Activated CD4-positive, alpha-beta T cell treated with anti-CD3 and anti-CD28 coated beads, Interleukin-2, Interleukin-6, amounts not matched to agents 100 ng/mL and 50 ng/mL, durations not matched to agents 16 hours and 8 hours (primary cell): Measurements from ENCODE around the gene PAFAH2.
"Not testable (repeated sequence)": the region's sequence is repeated elsewhere in the genome, so short reads cannot be mapped to it uniquely, and the experiment has no call there.

Experiments used
- DNase-seq: peaks from one replicate; pipeline ENCODE4 v3.0.0-alpha.2; 2020

PAFAH2 gene

DNA sequence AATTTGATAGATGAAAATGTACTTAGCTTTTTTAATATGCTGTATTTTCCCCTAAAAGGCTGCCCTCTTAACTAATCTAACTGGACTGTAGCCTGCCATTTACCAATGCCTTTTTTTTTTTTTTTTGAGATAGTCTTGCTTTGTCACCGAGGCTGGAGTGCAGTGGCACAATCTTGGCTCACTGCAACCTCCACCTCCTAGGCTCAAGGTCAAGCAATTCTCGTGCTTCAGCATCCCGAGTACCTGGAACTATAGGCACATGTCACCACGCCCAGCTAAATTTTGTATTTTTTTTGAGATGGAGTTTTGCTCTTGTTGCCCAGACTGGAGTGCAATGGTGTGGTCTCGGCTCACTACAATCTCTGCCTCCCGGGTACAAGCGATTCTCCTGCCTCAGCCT lies 18.7 kb downstream of the PAFAH2 start:
- no peak for DNase-seq

DNA sequence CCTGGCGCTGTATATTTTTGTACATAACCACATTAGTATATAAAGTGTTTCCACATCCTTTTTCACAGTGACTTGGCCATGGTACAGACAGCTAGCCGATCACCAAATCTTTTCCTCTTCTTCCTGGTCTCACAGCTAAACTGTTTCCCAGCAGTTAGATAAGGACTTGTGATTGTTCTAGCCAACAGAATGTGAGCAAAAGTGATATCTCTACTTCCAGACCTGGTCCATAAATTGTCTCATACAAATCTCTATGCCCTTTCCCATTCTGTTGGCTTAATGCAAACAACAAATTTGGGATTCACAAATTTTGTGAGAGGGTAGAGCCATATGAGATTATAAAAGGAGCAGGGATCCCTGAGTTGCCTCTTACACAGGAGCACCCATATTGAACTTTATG lies 19.5 kb downstream of the PAFAH2 start:
- DNase-seq: no peak

DNA sequence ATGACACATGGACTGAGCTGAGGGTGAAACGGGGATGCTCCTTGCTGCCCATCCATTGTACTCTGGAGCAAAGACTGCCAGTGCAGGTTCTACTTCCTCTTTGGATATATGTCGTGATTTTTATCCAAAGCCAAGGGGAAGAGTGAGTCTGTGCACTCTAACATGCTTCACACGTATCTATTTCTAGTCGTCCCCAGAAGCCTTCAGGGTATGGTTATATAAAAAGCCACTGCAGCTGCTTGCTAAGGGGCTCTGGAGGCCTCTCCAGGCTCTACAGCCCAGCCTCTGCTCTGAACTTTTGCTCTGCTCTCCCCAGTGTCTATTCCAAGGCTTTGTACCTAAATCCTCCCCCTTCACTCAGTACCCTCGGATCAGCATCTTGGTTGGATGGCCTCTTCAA lies 20.1 kb downstream of the PAFAH2 start:
- no peak for DNase-seq

DNA sequence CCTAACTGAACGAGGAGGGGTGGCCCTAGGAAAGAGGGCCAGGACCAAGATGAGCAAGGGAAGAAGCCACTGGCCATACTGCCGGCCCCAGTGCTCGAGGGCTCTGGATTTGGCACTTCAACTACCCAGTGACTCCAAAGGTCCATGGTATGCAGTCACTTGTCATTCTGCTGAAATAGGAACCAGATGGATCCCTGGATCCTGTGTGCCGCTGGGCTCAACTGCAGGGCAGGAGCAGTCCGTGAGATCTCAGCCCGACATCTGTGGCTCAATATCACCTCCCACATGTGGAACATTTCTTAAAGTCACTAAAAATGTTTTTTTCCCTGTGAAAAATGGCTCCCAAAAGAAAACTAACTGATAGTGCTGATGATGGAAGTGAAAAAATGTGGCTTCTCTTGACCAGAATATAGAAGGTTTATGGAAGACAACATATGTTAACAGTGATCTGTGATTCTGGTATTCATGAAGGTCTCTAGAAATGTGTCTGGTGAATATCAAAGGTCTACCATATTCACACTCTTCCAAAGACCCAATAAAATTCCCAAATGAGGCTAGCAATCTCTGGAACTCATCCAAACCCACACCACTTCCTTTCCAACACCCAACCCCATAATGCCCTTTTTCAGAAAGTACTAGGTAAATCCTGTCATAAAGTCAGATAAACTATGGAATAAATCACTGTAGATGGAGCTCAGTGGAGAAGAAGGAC lies 24.1 kb downstream of the PAFAH2 start:
- DNase-seq: no peak

DNA sequence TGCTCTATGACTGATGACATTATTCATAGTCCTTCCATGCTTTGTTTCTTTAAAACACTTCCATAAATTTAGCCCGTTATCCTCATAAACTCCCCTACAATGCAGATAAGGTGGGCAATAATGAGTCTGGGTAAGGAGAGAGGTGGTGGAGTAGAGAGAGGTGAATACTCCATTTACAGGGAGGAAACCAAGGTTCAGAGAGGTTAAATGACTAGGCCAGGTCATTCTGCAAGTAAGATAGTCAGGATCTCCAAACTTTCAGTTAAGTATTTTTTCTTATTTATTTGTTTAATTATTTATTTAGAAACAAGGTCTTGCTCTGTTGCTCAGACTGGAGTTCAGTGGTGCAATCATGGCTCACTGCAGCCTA lies 26.1 kb downstream of the PAFAH2 start:
- no peak for DNase-seq

DNA sequence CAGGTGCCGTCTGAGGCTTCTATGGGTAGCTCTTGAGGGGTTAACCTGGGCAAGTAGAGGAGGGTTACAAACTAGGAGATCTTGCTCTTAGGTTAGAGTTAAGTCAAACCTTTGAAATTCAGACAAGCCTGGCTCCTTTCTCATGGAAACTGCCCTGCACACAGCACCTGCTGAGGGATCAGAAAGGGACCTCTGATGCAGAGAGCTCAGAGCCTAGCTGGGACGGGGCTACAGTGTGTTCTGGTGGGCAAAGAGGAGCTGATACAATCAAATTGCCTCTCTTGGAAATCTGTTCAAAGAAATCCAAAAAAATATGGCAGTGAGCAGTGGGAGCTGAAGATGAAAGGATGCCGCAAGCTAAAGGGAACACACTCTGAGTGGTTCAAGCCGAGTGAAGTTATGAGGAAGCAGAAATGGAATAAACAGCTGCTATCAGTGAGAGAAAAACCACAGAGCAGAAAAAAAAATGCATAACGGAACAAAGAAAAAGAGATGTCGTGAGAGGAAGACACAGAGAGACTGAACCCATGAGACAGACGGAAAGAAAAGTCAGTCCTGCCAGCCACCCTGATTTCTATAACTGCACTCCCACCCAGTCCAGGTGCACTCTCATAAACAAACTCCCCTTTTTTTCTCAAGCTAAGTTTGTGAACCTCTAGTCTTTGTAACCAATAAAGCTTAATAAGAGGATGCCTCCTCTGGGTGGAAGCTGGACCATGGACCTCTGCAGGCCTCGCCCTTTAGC lies 26.6 kb downstream of the PAFAH2 start:
- peak; percentile 27 for DNase-seq

DNA sequence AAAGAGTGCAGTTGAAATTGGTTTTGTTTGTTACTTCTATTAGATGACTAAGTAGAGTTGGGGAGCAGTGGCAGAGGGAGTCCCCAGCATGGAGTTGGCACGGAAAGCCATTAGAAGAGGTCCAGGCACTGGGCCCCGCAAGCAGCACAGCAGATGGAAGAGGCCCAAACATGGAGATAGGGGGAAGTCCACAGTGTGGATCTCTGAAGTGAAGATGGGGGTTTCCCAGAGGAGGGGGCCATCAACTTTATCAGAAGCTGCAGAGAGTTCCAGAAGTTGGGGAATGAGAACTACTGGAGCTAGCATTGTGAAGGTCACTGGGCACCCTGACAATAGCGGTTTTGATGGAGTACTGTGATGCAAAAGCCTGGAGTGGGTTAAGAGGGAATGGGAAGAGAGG lies 30.6 kb downstream of the PAFAH2 start:
- DNase-seq: no peak

DNA sequence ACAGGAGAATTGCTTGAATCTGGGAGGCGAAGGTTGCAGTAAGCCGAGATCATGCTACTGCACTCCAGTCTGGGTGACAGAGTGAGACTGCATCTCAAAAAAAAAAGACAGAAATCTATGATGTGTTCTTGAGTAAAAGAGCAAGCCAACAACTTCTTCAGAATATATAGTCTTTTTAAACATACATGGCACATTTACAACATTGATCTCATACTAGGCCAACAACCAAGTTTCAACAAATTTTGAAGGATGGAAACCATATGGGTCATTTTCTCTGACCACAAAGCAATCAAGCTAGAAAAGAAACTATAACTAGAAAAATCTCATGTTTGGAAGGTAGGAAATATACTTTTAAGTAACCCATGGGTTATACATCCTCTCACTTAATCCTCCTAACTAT lies 38.3 kb downstream of the PAFAH2 start:
- DNase-seq: no peak

DNA sequence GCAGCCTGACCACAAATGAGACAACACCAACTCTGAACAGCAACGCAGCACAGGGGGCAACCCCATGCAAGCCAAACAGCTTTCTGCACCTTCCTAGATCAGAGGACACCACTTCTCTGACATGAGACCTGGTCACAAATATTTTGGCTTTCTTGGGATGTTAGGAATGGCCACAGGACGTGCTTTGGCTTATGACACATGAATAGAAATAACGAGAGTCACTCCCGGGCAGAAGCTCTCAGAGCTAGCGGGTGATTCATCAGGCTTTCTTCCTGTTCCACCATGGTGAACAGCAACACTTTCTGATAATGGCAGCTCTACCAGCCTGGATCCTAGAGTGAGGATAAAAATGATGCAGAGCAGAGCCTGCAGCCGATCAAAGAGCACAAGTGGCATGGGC lies 39.4 kb downstream of the PAFAH2 start:
- DNase-seq: no peak

DNA sequence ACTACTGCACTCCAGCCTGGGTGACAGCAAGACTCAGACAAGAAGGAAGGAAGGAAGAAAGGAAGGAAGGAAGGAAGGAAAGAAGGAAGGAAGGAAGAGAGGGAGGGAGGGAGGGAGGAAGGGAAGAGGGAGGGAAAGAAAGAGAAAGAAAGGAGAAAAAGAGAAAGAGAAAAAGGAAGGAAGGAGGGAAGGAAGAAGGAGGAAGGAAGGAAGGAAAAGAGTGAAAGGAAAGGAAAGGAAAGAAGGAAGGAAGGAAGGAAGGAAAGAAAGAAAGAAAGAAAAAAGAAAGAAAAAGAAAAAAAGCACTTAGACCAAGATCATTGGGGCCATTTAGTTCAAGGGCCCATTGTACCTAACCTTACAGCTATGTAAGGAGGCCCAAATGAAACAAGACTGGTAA lies 42.3 kb downstream of the PAFAH2 start:
- no peak for DNase-seq

DNA sequence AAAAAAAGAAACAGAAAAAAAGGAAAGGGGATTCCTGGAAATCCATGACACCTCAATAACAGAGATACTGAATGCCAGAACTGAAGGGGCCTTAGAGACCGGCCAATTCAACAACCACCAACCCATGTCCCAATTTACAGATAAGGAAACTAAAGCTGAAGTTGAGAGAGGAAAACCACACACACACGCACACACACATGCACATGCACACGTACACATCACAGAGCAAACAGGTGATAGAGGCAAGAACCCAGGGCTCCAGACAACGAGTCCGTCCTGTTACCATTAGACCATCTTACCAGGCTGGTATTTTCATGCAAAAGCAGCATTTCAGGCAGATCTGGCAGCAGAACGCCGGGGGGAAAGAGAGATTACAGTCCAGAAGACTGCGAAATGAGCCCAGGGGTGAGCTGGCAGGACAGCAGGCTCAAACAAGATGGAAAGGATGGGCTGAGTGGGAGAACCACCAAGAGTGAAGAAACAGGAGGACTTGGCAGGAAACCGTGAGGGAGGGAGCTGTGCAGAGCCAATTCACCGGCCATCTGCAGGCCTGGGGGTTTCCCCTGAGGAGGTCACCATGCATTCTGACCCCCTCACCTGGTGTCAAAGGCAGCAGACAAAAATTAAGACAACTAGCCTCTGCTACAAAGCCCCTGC lies 43.5 kb downstream of the PAFAH2 start:
- no peak for DNase-seq

DNA sequence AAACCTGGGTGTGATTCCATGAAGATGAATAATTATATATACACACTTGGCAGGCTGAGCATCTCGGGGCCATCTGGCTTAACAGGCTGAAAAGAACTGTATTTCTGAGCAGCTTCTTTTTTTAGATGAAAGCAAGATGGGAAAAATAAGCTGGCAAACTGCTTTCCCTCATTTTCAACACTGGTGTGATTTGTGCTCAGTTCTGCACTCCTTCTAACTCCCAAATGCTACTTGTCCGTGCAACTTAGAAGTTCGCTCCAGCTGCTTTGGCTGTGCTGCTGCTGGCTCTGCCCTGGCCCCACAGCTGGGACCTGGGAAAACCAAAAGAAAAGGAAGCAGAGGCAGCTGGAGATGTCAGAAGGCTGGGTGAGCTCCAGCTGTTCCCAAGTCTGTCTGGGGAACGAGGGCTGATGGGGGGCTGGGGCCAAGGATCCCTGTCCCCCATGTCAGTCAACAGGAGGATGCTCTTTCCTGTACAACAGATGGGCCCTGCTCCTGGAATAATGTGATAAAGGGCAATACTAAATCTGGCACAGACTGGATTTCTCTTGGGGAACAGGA lies 44.9 kb downstream of the PAFAH2 start:
- no peak for DNase-seq

DNA sequence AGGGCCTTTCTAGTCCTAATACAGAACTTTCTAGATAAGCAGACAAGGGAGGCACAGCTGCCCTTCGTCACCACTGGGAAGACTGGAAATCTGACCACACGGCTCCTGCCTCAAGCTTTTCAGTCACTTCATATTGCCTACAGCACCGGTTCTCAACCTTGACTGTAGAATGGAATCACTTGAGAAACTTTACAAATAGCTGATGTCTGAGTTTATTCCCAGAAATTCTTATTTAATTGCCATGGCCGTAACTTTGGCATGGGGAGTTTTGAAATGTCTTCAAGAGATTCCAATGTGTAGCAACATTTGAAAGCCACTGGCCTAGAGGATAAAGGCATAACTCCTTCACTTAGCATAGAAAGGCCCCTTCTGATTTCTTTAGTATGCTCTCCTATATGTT lies 49.2 kb downstream of the PAFAH2 start:
- no peak for DNase-seq

DNA sequence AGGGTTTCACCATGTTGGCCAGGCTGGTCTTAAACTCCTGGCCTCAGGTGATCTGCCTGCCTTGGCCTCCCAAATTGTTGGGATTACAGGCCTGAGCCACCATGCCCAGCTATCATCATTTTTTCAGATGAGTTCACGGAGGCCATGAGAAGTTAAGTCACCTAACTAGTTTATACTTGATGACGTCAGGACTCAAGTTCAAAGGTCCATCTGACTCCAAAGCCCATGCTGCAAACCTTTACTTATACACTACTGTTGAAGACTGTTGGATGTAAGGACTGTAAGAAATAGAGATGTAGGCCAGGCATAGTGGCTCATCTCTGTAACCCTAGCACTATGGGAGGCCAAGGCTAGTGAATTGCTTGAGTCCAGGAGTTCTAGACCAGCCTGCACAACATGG lies 50.8 kb downstream of the PAFAH2 start:
- DNase-seq: no peak

DNA sequence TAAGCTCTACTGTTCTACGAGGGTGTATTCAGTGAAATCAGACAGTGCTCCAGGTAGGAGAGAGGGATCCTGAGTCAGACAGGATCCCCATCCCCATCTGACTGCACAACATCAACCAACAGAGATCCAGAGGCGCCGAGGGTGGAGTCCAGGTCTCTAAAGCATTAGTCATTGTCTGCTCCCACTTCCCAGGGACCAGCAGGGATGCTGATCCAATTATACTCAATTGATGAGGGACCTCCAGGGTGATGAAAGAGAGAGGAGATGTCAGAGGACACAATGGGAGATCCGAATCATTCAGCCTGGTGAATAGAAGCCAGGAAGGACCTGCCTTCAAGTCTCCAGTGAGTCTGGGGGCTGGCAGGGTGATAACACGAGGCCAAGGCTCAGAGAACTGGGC lies 52.1 kb downstream of the PAFAH2 start:
- no peak for DNase-seq

DNA sequence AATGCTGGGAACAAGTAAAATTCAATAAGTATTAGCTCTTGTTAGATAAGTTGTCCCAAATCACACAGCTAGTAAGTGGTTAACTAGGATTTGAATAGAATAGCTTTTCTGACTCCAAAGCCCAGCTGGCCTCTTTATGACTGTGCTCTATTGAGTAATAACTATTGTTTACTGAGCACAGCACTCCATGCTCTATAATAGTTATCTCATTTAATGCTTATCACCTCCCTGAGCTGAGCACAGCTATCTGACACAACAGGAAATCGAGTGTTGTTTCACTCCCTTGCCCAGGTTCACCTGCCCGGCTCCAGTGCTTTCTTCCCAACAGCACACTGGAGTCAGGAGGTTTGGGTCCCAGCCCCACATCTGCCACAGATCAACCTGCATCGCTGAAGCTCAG lies 52.9 kb downstream of the PAFAH2 start:
- DNase-seq: peak; percentile 5

DNA sequence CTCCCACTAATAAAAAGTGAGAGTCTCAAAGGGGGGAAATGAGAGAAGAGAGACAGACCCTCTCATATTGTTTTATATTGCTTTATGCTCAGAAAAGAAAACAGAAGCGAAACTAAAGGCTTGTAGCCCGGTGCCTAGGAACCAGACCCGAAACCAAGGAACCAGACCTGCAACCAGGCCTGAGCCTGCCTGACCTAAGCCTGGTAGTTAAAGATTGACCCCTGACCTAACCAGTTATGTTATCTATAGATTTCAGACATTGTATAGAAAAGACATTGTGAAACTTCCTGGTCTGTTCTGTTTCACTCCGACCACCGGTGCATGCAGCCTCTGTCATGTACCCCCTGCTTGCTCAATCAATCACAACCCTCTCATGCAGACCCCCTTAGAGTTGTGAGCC lies 54.4 kb downstream of the PAFAH2 start:
- not testable (repeated sequence) for DNase-seq

DNA sequence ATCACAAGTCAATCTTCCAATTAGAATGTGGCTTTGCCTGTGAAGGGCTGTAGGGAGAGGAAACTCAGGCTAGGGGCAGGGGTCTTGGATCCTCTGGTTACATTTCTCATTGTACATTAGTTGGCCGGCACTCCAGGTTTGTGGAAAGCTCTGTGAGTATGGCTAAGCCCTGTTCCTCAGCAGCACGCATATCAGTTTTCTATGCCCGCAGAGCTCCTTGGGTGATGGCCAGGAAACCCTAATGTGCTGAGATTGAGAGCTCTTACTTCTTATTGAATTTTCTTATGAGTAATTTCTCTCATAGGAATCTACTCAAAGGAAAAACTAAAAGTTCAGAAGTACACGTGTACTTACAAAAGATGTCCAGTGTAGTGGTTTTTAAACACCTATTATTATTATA lies 60.9 kb downstream of the PAFAH2 start:
- no peak for DNase-seq

DNA sequence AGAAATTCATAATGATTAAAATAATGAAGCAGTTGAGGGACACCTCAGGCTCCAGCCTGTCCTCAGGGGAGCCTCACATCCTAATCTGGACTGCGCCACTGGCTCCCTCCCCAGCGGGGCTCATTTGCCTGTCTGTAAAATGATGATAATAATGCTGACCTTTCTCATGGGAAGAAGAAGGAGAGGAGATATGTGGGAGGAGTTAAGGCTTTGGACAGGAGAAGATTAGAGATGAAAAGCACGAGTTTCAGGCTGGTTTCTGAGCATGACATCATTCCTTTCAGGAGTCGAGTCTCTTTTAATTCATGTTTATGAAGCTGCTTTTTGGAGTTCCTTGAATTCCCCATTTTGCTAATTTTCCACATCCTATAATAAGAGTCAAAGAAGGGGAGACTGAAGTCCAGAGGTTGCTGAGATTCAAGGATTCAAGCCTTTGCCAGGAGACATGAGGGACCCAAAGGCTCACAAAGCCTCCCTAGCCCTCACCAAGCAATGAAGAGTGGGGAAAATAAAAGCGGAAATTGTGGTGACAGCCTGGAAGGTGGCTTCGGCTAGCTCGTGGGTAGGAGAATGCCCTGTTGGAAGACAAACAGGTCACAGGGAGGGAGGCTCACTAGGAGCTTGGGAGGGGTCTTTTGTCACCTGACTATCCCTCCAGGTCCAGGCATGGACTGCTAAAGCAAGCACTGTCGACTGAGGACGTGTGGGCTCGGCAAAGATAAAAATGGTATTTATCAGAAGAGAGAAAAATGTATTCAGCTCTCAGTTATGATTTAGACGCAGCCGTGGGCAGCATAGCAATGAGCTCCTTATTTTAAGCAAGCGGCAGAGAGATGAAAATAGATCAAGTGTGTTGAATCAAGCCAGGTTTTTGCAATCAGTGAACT lies 64.1 kb downstream of the PAFAH2 start:
- no peak for DNase-seq

DNA sequence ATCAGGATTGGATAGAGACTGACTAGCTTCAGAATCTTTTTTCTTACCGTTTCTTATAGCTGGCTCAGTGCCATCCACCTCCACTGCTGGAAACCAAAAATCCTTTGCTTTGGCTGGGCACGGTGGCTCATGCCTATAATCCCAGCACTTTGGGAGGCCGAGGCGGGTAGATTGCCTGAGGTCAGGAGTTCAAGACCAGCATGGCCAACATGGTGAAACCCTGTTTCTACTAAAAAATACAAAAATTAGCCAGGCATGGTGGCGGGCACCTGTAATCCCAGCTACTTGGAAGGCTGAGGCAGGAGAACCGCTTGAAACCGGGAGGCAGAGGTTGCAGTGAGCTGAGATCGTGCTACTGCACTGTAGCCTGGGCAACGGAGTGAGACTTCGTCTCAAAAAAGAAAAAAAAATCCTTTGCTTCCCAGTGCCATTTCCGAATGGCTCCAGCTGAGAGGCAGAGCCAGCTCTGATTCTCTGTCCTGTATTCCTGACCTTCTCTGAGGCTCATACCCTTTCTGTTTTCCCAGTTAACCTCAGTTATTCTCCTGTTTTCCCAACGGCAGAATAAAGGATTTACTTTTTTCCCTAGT lies 65.0 kb downstream of the PAFAH2 start:
- not testable (repeated sequence) for DNase-seq

DNA sequence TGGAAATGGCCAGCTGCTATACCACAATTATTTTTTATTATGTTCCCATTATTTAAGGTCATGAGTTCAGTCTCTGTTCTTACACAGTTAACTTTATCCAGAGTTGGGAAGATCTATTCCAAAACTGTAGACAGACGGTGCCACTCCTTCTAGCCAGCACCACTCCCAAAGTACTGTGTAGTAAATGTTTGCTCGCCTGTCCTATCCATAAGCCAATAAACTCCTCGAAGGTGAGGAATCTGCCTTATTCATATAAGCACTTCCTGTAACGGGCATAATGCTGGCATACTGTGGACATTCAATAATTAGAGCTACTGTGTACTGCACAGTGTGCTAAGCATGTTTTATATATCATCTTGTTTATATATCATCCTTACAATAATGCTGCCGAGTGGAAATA lies 65.5 kb downstream of the PAFAH2 start:
- DNase-seq: no peak

DNA sequence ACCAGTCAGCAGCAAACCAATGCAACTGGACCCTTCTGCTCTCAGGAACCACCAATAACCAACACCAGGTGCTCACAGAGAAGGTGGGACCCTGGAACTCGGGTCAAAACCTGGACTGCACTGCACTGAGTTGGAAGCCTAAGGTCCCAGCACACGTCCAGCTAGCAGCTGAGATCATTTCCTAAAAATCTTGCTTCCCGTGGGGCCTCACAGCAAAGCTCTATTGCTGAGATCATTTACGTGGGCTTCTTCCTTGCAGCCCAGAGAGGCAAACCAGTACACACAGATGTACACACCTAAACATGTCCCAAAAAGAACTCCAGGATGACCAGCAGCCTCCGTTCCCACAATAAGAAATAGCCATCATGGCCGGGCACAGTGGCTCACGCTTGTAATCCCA lies 68.8 kb downstream of the PAFAH2 start:
- DNase-seq: no peak
